Testis (tissue), 3 donors: ENCODE measurements around the gene THSD4. TPM values are rescaled to one million over a fixed set of nuclear protein-coding genes. Genes with fewer than 3 reads are reported as not detected.

Experiments used
- DNase-seq: peaks from one replicate; pipeline ENCODE4 v3.0.0-alpha.2; 2019
- H3K27ac ChIP-seq, 2 donors: fragments of 200-600 bp; sonication (generic); one replicate each; pipeline ENCODE4 v1.5.1; 2019
- H3K27me3 ChIP-seq: fragments of 200-600 bp; sonication (generic); one replicate; pipeline ENCODE4 v1.5.1; 2019
- H3K36me3 ChIP-seq: fragments of 200-600 bp; sonication (generic); one replicate; pipeline ENCODE4 v1.5.1; 2017; ENCODE audit warnings: low read depth; ENCODE audit errors: missing control alignments
- H3K4me1 ChIP-seq: fragments of 200-600 bp; sonication (generic); one replicate; pipeline ENCODE4 v1.5.1; 2019
- H3K4me3 ChIP-seq, 2 donors: fragments of 200-600 bp; sonication (generic); one replicate each; pipeline ENCODE4 v1.5.1; 2017 to 2019
- H3K9me3 ChIP-seq: fragments of 200-600 bp; sonication (generic); one replicate; pipeline ENCODE4 v1.5.1; 2017
- POLR2A ChIP-seq: fragments of 450-650 bp; IDR thresholded peaks from one replicate; pipeline ENCODE4 v1.6.1; 2017; ENCODE audit warnings: antibody characterized with exemption, mild to moderate bottlenecking, moderate library complexity
- WGBS, 2 donors: methylation state at CpG; one replicate each; pipeline ENCODE4 v1.1.5; 2018; 5-methylcytosine and 5-hydroxymethylcytosine counted together
- intact Hi-C: fragments of 100-400 bp; cut with DNase I; formaldehyde crosslinking; loops from one replicate; pipeline ENCODE4 v1.15.1; 2023; ENCODE audit warnings: low total_unique reads
- polyA plus RNA-seq: library from polyadenylated mRNA; stranded (reverse); fragments of 350-450 nt; fragmentation: Illumina TruSeq; extraction: RNeasy Lipid Tissue Mini Kit (QIAGEN cat#74804); gene quantifications from one replicate; pipeline ENCODE4 v1.2.3, GENCODE V29; 2014; ENCODE audit warnings: low read depth, low replicate concordance; ENCODE audit not compliant: insufficient read depth
- total RNA-seq, 2 donors: library from RNA; depleted of rRNA; stranded (reverse); fragments of >200 nt; gene quantifications; one replicate each; pipeline ENCODE4 v1.2.3, GENCODE V29; 2016
- TF ChIP-seq, protein P1 (sequence below), 3 experiments: fragments of 450-650 bp in 2 of 3; fragments of 200-600 bp in 1 of 3; sonication (generic) in 1 of 3; IDR thresholded peaks; one replicate each; pipeline ENCODE4 v1.5.1; 2016 to 2019; ENCODE audit warnings: antibody characterized with exemption in 3 of 3, mild to moderate bottlenecking in 2 of 3, moderate library complexity in 1 of 3

THSD4 gene
- total and polyA plus RNA-seq, 3 donors from 2014 or later: 14.3 to 21.5 (median 18.2) TPM

DNA sequence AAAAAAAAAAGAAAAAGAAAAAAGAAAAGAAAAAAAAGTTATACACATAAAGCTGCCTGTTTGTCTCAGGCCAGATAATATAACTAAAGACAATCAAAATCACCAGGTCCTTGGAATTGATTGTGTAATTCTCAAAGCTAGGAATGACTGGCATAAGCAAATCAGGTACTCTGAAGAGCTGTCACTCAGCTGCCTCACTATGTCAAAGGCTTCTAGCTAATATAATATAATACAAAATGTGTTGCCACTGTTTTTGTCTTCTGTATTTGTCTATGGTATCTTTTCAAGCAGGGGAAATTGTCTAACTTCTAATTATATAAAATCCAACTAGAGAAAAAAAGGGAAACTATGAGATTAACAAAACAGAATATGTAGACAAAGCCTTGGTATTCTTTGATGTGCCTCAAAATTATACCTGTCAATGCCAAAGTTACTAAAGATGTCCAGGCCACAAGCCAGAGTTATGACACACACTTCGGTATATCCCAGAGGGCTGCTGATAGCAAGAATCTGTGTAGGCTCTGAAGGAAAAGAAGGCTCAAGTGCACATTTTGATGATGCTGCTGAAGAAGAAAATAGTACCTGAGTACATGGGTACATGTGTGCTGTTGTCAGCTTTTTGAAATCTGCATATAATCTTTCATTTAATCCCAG, 658.1 kb downstream of the THSD4 start:
- Histone ChIP-seq H3K27me3 (no peaks in the 10 kb centered on the region), H3K27ac (no peak overlapping the region), H3K9me3 (no peaks in the 10 kb centered on the region), H3K4me1 (no peaks in the 10 kb centered on the region), H3K4me3 (no peak overlapping the region), H3K36me3 (no peaks in the 10 kb centered on the region)
- DNase-seq: no peak
- whole genome bisulfite sequencing, 2 donors: 86 to 88% methylated on average over 1 of the region's 1 CpG
- TF ChIP-seq POLR2A: no peak
- intact Hi-C loops: no loop called here

DNA sequence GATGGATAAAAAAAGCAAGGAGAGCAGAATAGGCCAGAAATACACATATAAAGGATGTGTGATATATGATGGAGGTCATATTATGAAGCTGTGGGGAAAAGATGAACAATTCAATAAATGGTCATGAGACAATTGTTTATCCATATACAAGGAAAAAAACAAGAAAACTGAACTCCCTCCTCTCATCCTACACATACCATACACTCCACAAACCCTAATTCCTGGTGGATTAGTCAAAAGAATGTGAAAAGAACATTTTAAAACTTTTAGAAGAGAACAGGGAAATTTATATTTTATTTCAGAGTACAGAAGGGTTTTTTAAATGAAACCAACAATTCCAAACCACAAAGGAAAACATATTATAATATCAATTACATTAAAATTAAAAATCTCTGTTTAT, 660.6 kb downstream of the THSD4 start:
- TF ChIP-seq, protein P1, sequence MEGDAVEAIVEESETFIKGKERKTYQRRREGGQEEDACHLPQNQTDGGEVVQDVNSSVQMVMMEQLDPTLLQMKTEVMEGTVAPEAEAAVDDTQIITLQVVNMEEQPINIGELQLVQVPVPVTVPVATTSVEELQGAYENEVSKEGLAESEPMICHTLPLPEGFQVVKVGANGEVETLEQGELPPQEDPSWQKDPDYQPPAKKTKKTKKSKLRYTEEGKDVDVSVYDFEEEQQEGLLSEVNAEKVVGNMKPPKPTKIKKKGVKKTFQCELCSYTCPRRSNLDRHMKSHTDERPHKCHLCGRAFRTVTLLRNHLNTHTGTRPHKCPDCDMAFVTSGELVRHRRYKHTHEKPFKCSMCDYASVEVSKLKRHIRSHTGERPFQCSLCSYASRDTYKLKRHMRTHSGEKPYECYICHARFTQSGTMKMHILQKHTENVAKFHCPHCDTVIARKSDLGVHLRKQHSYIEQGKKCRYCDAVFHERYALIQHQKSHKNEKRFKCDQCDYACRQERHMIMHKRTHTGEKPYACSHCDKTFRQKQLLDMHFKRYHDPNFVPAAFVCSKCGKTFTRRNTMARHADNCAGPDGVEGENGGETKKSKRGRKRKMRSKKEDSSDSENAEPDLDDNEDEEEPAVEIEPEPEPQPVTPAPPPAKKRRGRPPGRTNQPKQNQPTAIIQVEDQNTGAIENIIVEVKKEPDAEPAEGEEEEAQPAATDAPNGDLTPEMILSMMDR (IDR thresholded peaks at IDR 0.05): no peak
- no peak for TF ChIP-seq POLR2A
- H3K27me3 ChIP-seq: no peaks in the 10 kb centered on the region
- H3K9me3 ChIP-seq: no peaks in the 10 kb centered on the region
- no peak overlapping the region for H3K4me3 ChIP-seq
- intact Hi-C loops: no loop called here
- H3K36me3 ChIP-seq: no peaks in the 10 kb centered on the region
- H3K27ac ChIP-seq: no peak overlapping the region
- H3K4me1 ChIP-seq: peaks cover 8% of the 10 kb centered on the region
- DNase-seq: no peak

DNA sequence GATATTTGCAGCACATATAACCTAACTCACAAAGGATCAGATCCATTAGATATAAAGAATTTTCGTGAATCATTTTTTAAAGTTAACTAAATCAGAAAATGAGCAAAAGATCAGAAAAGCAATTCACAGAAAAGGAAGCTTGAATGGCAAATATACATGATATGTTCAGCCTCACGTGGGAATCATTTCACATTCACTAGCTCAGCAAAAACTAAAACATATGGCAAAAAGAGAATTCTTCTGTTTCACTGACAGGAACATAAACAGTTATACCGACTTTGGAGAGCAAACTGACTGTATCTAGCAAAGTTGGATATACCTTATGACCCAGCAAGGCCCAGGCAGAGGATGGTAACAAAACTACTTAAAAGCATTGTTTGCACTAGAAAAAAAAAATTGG, 661.0 kb downstream of the THSD4 start:
- H3K4me3 ChIP-seq: no peak overlapping the region
- intact Hi-C loops: no loop called here
- TF ChIP-seq, protein P1 (IDR thresholded peaks at IDR 0.05): no peak
- no peak for TF ChIP-seq POLR2A
- no peak overlapping the region for H3K27ac ChIP-seq
- H3K36me3 ChIP-seq: no peaks in the 10 kb centered on the region
- peaks cover 8% of the 10 kb centered on the region for H3K4me1 ChIP-seq
- no peaks in the 10 kb centered on the region for H3K9me3 ChIP-seq
- DNase-seq: no peak
- no peaks in the 10 kb centered on the region for H3K27me3 ChIP-seq
- WGBS, 2 donors: 88 to 93% methylated on average over 3 of the region's 3 CpGs

DNA sequence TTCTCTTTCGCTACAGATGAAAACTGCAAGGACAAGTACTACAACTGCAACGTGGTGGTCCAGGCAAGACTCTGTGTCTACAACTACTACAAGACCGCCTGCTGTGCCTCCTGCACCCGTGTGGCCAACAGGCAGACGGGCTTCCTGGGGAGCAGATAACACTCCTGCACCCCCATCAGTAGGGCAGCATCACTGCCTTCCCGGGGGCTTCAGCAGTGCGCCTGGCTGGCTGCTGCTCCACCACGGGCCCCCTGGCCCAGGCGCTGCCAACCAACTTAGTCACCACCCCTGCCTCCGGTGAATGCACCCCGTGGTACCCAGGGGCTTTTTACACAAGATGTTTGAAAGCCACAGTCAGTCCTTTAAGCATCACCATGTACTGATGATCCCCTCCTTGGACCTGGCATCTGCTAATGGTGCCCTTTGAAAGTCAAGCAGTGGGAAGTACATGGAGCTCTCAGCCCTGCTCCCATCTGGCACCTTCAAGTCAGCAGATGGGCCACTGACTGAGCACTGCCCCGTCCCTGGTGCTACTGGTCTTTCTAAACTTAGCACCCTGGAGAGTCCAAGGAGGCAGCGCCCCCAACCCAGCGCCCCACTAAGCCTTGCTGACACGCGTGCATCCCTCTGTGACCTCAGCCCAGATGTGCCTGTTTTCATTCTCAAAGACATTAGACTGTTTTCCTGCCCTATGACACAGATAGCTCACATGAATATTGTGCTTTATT, 662.1 kb downstream of the THSD4 start:
- no peak overlapping the region for H3K27ac ChIP-seq
- peaks cover 8% of the 10 kb centered on the region for H3K4me1 ChIP-seq
- intact Hi-C loops: no loop called here
- no peaks in the 10 kb centered on the region for H3K9me3 ChIP-seq
- 87 to 89% methylated on average over 12 to 16 of the region's 16 CpGs for whole genome bisulfite sequencing, 2 donors
- no peaks in the 10 kb centered on the region for H3K36me3 ChIP-seq
- no peak for DNase-seq
- H3K27me3 ChIP-seq: no peaks in the 10 kb centered on the region
- TF ChIP-seq, protein P1 (IDR thresholded peaks at IDR 0.05): no peak
- no peak for TF ChIP-seq POLR2A
- H3K4me3 ChIP-seq: no peak overlapping the region

DNA sequence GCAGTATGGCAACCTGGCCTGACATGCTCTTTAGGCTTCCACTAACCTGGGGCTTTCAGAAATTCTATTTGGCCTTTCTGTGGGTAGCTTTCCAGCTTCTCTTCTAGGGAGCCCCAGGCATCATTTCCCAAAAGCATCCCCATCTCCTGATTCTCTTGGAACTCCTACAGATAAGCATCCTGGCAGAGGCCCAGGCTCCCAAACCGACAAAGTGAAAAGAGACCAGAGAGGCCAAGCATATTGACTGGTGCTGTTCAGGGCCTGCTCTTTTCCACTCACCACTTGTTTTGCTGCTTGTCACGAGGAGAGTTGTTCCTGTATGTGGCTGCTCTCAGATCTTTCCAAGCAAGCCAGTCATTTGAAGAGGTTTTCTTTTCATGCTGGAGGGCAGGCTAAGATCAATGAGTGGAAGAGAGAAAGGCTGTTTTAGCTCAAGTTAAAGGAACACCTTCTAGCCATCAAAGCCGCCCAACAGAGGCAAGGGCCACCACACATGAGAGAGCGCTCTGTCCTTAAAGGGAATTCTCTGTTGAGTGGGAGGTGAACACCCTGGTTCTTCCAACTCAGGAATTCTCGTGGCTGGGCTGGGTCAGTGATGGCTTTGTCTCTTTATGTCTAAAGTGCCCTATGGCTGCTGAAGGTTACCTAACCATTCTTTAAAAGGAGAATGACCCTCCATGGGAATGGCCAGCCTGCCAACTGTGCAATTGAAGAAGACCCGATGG, 664.0 kb downstream of the THSD4 start:
- Histone ChIP-seq H3K4me1 (peaks cover 8% of the 10 kb centered on the region), H3K27me3 (no peaks in the 10 kb centered on the region), H3K36me3 (no peaks in the 10 kb centered on the region), H3K9me3 (no peaks in the 10 kb centered on the region), H3K4me3 (no peak overlapping the region), H3K27ac (peak overlapping the region in 1 of 2 donors; percentile 46)
- DNase-seq: no peak
- intact Hi-C loops: no loop called here
- WGBS, 2 donors: 66 to 72% methylated on average over 6 of the region's 6 CpGs
- TF ChIP-seq, protein P1 (IDR thresholded peaks at IDR 0.05): no peak
- no peak for TF ChIP-seq POLR2A
